Measurements from ENCODE around the gene SPHK2. TPM values are rescaled to one million over a fixed set of nuclear protein-coding genes. Genes with fewer than 3 reads are reported as not detected.
"Not testable (repeated sequence)": the region's sequence is repeated elsewhere in the genome, so short reads cannot be mapped to it uniquely, and the experiment has no call there.

SPHK2 gene
- total RNA-seq, 2 experiments from 2014 or later = 18.2 to 33.3 TPM

- Histone ChIP-seq H3K9me2 (ENCODE audit: insufficient read depth, low read length) (no peaks in the 10 kb centered on the region), H2AFZ (ENCODE audit: low read length) (no peak overlapping the region), H3K27ac (ENCODE audit: low read depth, low read length, poor library complexity, severe bottlenecking) (no peak overlapping the region), H3K4me3 (ENCODE audit: low read depth, low read length, poor library complexity, severe bottlenecking) (no peak overlapping the region), H3K4me2 (ENCODE audit: low read length) (no peak overlapping the region), H3K4me1 (ENCODE audit: insufficient read depth, low read length, poor library complexity, severe bottlenecking) (peaks cover 11% of the 10 kb centered on the region), H3K9me3 (ENCODE audit: low read length) (no peaks in the 10 kb centered on the region), H3K36me3 (ENCODE audit: insufficient read depth, low read length) (no peaks in the 10 kb centered on the region), H3K79me2 (ENCODE audit: insufficient read depth, low read depth, low read length) (no peaks in the 10 kb centered on the region), H4K20me1 (ENCODE audit: insufficient read depth, low read length) (no peaks in the 10 kb centered on the region)
- intact Hi-C loops (cut with micrococcal nuclease; ENCODE audit: unreplicated experiment) = no loop called here
- TF ChIP-seq EZH2phosphoT487 (IDR thresholded peaks at IDR 0.05; ENCODE audit: borderline replicate concordance, low read depth, low read length) (no peak), CTCF (conservative IDR thresholded peaks at IDR 0.05; ENCODE audit: low read length) (no peak)
- CTCF ChIA-PET (ENCODE audit: unreplicated experiment) = no interaction called here
- POLR2A ChIA-PET = no interaction called here
- BruUV-seq (replicated peaks) = no TSS peak
- DNase-seq (ENCODE audit: low spot score) = no peak
Observed at GRCh38 chr19:48656840-48657474, 37.7 kb downstream of the SPHK2 start.

GRCh38 chr19:48657828-48658227, 38.5 kb downstream of the SPHK2 start:
- H4K20me1 ChIP-seq (ENCODE audit: insufficient read depth, low read length); H3K4me2 ChIP-seq (ENCODE audit: low read length); H3K79me2 ChIP-seq (ENCODE audit: insufficient read depth, low read depth, low read length); H3K9me2 ChIP-seq (ENCODE audit: insufficient read depth, low read length); H2AFZ ChIP-seq (ENCODE audit: low read length); intact Hi-C loops (cut with micrococcal nuclease; ENCODE audit: unreplicated experiment); H3K9me3 ChIP-seq (ENCODE audit: low read length); H3K4me3 ChIP-seq (ENCODE audit: low read depth, low read length, poor library complexity, severe bottlenecking); H3K27ac ChIP-seq (ENCODE audit: low read depth, low read length, poor library complexity, severe bottlenecking); H3K36me3 ChIP-seq (ENCODE audit: insufficient read depth, low read length); DNase-seq (ENCODE audit: low spot score); BruUV-seq (replicated peaks); CTCF ChIA-PET (ENCODE audit: unreplicated experiment): not testable (repeated sequence)
- POLR2A ChIA-PET = interaction anchor here (1.0 kb wide), 1 partner anchor 674 kb away, joined by 3 read pairs; no protein-coding TSS in a partner anchor
- H3K4me1 ChIP-seq (ENCODE audit: insufficient read depth, low read length, poor library complexity, severe bottlenecking) = peaks cover 11% of the 10 kb centered on the region

DNA sequence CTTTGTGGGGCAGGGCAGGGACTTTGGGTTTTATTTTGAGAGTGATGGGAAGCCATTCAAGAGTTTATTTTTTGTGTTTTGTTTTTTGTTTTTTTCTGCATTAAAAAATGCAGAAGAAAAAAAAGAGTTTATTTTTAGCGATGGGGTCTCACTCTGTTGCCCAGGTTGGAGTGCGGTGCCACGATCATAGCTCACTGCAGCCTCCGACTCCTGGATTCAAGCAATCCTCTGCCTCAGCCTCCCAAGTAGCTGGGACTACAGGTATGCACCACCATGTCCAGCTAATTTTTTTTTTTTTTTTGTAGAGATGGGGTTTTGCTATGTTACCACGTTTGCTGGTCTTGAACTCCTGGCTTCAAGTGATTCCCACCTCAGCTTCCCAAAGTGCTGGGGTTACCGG, 39.2 kb downstream of the SPHK2 start:
- H3K9me3 ChIP-seq (ENCODE audit: low read length) = no peaks in the 10 kb centered on the region
- no peaks in the 10 kb centered on the region for H3K79me2 ChIP-seq (ENCODE audit: insufficient read depth, low read depth, low read length)
- no peak overlapping the region for H3K27ac ChIP-seq (ENCODE audit: low read depth, low read length, poor library complexity, severe bottlenecking)
- H2AFZ ChIP-seq (ENCODE audit: low read length) = no peak overlapping the region
- CTCF ChIA-PET (ENCODE audit: unreplicated experiment) = no interaction called here
- H3K4me2 ChIP-seq (ENCODE audit: low read length) = no peak overlapping the region
- no peaks in the 10 kb centered on the region for H4K20me1 ChIP-seq (ENCODE audit: insufficient read depth, low read length)
- no peak for DNase-seq (ENCODE audit: low spot score)
- intact Hi-C loops (cut with micrococcal nuclease; ENCODE audit: unreplicated experiment) = no loop called here
- BruUV-seq (replicated peaks) = no TSS peak
- POLR2A ChIA-PET = interaction anchor here (1.0 kb wide), 1 partner anchor 673 kb away, joined by 3 read pairs; no protein-coding TSS in a partner anchor
- no peak overlapping the region for H3K4me3 ChIP-seq (ENCODE audit: low read depth, low read length, poor library complexity, severe bottlenecking)
- no peaks in the 10 kb centered on the region for H3K9me2 ChIP-seq (ENCODE audit: insufficient read depth, low read length)
- peaks cover 11% of the 10 kb centered on the region for H3K4me1 ChIP-seq (ENCODE audit: insufficient read depth, low read length, poor library complexity, severe bottlenecking)
- TF ChIP-seq CTCF (conservative IDR thresholded peaks at IDR 0.05; ENCODE audit: low read length) (no peak), EZH2phosphoT487 (IDR thresholded peaks at IDR 0.05; ENCODE audit: borderline replicate concordance, low read depth, low read length) (no peak)
- no peaks in the 10 kb centered on the region for H3K36me3 ChIP-seq (ENCODE audit: insufficient read depth, low read length)

All from OCI-LY7 (cell line).